HEK293 (cell line): ENCODE measurements around the gene SIK3.
A peak's percentile ranks its signal among the peaks of the same experiment; 100 is the strongest.

Experiments
- CTCF ChIA-PET: fragments of 350-600 bp; formaldehyde crosslinking; extraction: SDS; loops from one replicate; lab custom pipeline; 2021; ENCODE audit warnings: antibody characterized with exemption; lab: Yijun Ruan, JAX
- POLR2A ChIA-PET: fragments of 300-600 bp; formaldehyde crosslinking; extraction: SDS; loops from one replicate; lab custom pipeline; 2020; ENCODE audit warnings: antibody characterized with exemption, inconsistent platforms; lab: Yijun Ruan, JAX
- H3K27ac ChIP-seq: fragments of 200-500 bp; sonication (Bioruptor generic); 2 replicates; pipeline ENCODE4 v1.5.1; 2014; ENCODE audit warnings: low read depth, low read length, control low read depth, inconsistent platforms; ENCODE audit errors: extremely low read depth
- H3K36me3 ChIP-seq, 2 experiments: fragments of 200-500 bp in 1 of 2; sonication (Bioruptor generic) in 1 of 2; 1 replicate in 1 of 2; 2 replicates in 1 of 2; pipeline ENCODE4 v1.5.1; 2014 to 2017; ENCODE audit warnings: inconsistent platforms in 2 of 2, low read length in 2 of 2; ENCODE audit not compliant: control insufficient read depth in 2 of 2, insufficient read depth in 1 of 2
- H3K4me1 ChIP-seq: fragments of 200-500 bp; sonication (Bioruptor generic); 2 replicates; pipeline ENCODE4 v1.5.1; 2014; ENCODE audit warnings: mild to moderate bottlenecking, low read length, inconsistent platforms; ENCODE audit not compliant: control insufficient read depth, insufficient read depth
- H3K4me3 ChIP-seq: 2 replicates; pipeline ENCODE4 v1.5.1; 2011; ENCODE audit warnings: low read depth, mild to moderate bottlenecking, control low read depth, low read length, moderate library complexity
- H3K9me3 ChIP-seq: fragments of 200-500 bp; sonication (Bioruptor generic); 2 replicates; pipeline ENCODE4 v1.5.1; 2014; ENCODE audit warnings: low read depth, low read length, inconsistent platforms; ENCODE audit not compliant: control insufficient read depth, insufficient read depth
- PRDM2 ChIP-seq: fragments of 450-650 bp; formaldehyde crosslinking; IDR thresholded peaks from 2 replicates; pipeline ENCODE4 v1.5.1; 2016; ENCODE audit warnings: missing biosample characterization, missing genetic modification characterization, borderline replicate concordance
- PRDM6 ChIP-seq: fragments of 450-650 bp; formaldehyde crosslinking; IDR thresholded peaks from 2 replicates; pipeline ENCODE4 v1.5.1; 2017; ENCODE audit warnings: missing biosample characterization, missing genetic modification characterization
- TRIM28 ChIP-seq: IDR thresholded peaks from 2 replicates; pipeline ENCODE4 v1.6.1; 2011; ENCODE audit warnings: low read length, control low read depth, borderline replicate concordance
- ZBTB17 ChIP-seq: fragments of 450-650 bp; formaldehyde crosslinking; IDR thresholded peaks from 2 replicates; pipeline ENCODE4 v1.5.1; 2016; ENCODE audit warnings: missing biosample characterization, missing genetic modification characterization
- ZNF2 ChIP-seq: fragments of 450-650 bp; formaldehyde crosslinking; IDR thresholded peaks from 2 replicates; pipeline ENCODE4 v1.5.1; 2016; ENCODE audit warnings: missing biosample characterization, missing genetic modification characterization
- ZNF202 ChIP-seq: fragments of 450-650 bp; formaldehyde crosslinking; IDR thresholded peaks from 2 replicates; pipeline ENCODE4 v1.5.1; 2016; ENCODE audit warnings: missing biosample characterization, missing genetic modification characterization, borderline replicate concordance
- ZNF24 ChIP-seq: fragments of 450-650 bp; formaldehyde crosslinking; IDR thresholded peaks from 2 replicates; pipeline ENCODE4 v1.5.1; 2016; ENCODE audit warnings: missing biosample characterization, missing genetic modification characterization
- ZNF341 ChIP-seq: fragments of 450-650 bp; formaldehyde crosslinking; IDR thresholded peaks from 2 replicates; pipeline ENCODE4; 2016; ENCODE audit warnings: low read depth, missing biosample characterization, missing genetic modification characterization
- ZNF394 ChIP-seq: fragments of 450-650 bp; formaldehyde crosslinking; IDR thresholded peaks from 2 replicates; pipeline ENCODE4 v1.5.1; 2016; ENCODE audit warnings: missing biosample characterization, missing genetic modification characterization, mild to moderate bottlenecking, moderate library complexity, borderline replicate concordance
- ZNF398 ChIP-seq: fragments of 450-650 bp; formaldehyde crosslinking; IDR thresholded peaks from 2 replicates; pipeline ENCODE4 v1.5.1; 2017; ENCODE audit warnings: missing biosample characterization, missing genetic modification characterization
- ZNF549 ChIP-seq: fragments of 450-650 bp; IDR thresholded peaks from 2 replicates; pipeline ENCODE4 v1.5.1; 2018; ENCODE audit warnings: missing biosample characterization, missing genetic modification characterization, mild to moderate bottlenecking, inconsistent platforms, moderate library complexity
- ZNF660 ChIP-seq: fragments of 450-650 bp; IDR thresholded peaks from 2 replicates; pipeline ENCODE4 v1.5.1; 2018; ENCODE audit warnings: missing biosample characterization, mild to moderate bottlenecking, missing genetic modification characterization
- ZNF692 ChIP-seq: fragments of 450-650 bp; formaldehyde crosslinking; IDR thresholded peaks from 2 replicates; pipeline ENCODE4 v1.5.1; 2016; ENCODE audit warnings: missing biosample characterization, missing genetic modification characterization
- ZSCAN16 ChIP-seq: fragments of 450-650 bp; formaldehyde crosslinking; IDR thresholded peaks from 2 replicates; pipeline ENCODE4 v1.5.1; 2016; ENCODE audit warnings: missing biosample characterization, missing genetic modification characterization

The SIK3 gene

GRCh38 chr11:117037279-117037974 is 60.8 kb downstream of the SIK3 start (continued):
- no peak for TF ChIP-seq ZNF692 (tag by site-specific recombination)
- TF ChIP-seq ZNF2 (tag by site-specific recombination) = no peak
- TF ChIP-seq ZNF549 (tag by site-specific recombination) = no peak
- peak; percentile 93 for TF ChIP-seq PRDM6 (tag by site-specific recombination)
- TF ChIP-seq ZSCAN16 (tag by site-specific recombination) = 0 out of 2 replicates have a peak, but pooled peaks have one; percentile 57
- no peak for TF ChIP-seq ZNF398 (tag by site-specific recombination)
- no peak for TF ChIP-seq ZNF202 (tag by site-specific recombination)
- peak; percentile 62; the same call in 1 of the 2 replicates for TF ChIP-seq ZBTB17 (tag by site-specific recombination)
- no peak for TF ChIP-seq PRDM2 (tag by site-specific recombination)
- TF ChIP-seq ZNF341 (tag by site-specific recombination) = no peak
- TF ChIP-seq ZNF660 (tag by site-specific recombination) = 0 out of 2 replicates have a peak, but pooled peaks have one; percentile 52
- TF ChIP-seq TRIM28 = peak; percentile 78

GRCh38 chr11:117034901-117035300 is 63.3 kb downstream of the SIK3 start:
- CTCF ChIA-PET = interaction anchor here (0.6 to 1.6 kb wide), 2 partner anchors 10 to 199 kb away, joined by 3 read pairs; no protein-coding TSS in a partner anchor
- POLR2A ChIA-PET = no interaction called here
- TF ChIP-seq ZNF394 (tag by site-specific recombination) (no peak), ZNF24 (tag by site-specific recombination) (0 out of 2 replicates have a peak, but pooled peaks have one; percentile 26), PRDM6 (tag by site-specific recombination) (no peak)
- Histone ChIP-seq H3K27ac (no peak overlapping the region), H3K4me1 (peaks cover 8% of the 10 kb centered on the region), H3K4me3 (no peak overlapping the region), H3K36me3 (no peaks in the 10 kb centered on the region), H3K9me3 (no peaks in the 10 kb centered on the region)
